ENCODE data around the gene CCDC138. TPM values are rescaled to one million over a fixed set of nuclear protein-coding genes. Genes with fewer than 3 reads are reported as not detected.

The CCDC138 gene
- total RNA-seq, 1 experiment from 2014 or later = 10.1 TPM

GRCh38 chr2:108878276-108878675 is 91.7 kb downstream of the CCDC138 start:
- Histone ChIP-seq H3K27me3 (ENCODE audit: control insufficient read depth, insufficient read depth, low read length) (no peaks in the 10 kb centered on the region), H3K9me3 (ENCODE audit: control insufficient read depth, insufficient read depth, low read depth, low read length) (peaks cover 7% of the 10 kb centered on the region; the same call in 1 of the 2 replicates), H3K27ac (ENCODE audit: low read length) (no peak overlapping the region), H3K36me3 (ENCODE audit: control insufficient read depth, insufficient read depth, low read length) (no peaks in the 10 kb centered on the region; the same call in 1 of the 2 replicates), H3K4me1 (ENCODE audit: control insufficient read depth, insufficient read depth, low read length) (no peaks in the 10 kb centered on the region), H3K4me3 (ENCODE audit: low read depth in 2 of 2, low read length in 2 of 2) (no peak overlapping the region)
- ChIA-PET POLR2A (no interaction called here), CTCF (no interaction called here)
- no peak for DNase-seq (ENCODE audit: low read depth, low spot score)
- ATAC-seq = no peak
- TF ChIP-seq, protein P1, sequence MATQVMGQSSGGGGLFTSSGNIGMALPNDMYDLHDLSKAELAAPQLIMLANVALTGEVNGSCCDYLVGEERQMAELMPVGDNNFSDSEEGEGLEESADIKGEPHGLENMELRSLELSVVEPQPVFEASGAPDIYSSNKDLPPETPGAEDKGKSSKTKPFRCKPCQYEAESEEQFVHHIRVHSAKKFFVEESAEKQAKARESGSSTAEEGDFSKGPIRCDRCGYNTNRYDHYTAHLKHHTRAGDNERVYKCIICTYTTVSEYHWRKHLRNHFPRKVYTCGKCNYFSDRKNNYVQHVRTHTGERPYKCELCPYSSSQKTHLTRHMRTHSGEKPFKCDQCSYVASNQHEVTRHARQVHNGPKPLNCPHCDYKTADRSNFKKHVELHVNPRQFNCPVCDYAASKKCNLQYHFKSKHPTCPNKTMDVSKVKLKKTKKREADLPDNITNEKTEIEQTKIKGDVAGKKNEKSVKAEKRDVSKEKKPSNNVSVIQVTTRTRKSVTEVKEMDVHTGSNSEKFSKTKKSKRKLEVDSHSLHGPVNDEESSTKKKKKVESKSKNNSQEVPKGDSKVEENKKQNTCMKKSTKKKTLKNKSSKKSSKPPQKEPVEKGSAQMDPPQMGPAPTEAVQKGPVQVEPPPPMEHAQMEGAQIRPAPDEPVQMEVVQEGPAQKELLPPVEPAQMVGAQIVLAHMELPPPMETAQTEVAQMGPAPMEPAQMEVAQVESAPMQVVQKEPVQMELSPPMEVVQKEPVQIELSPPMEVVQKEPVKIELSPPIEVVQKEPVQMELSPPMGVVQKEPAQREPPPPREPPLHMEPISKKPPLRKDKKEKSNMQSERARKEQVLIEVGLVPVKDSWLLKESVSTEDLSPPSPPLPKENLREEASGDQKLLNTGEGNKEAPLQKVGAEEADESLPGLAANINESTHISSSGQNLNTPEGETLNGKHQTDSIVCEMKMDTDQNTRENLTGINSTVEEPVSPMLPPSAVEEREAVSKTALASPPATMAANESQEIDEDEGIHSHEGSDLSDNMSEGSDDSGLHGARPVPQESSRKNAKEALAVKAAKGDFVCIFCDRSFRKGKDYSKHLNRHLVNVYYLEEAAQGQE (IDR thresholded peaks at IDR 0.05; ENCODE audit: insufficient read depth in 1 of 2, low read depth in 2 of 2, low read length in 1 of 2) = no peak
- TF ChIP-seq POLR2AphosphoS5 (IDR thresholded peaks at IDR 0.05; ENCODE audit: low read depth, low read length) = no peak
- TF ChIP-seq SIN3A (IDR thresholded peaks at IDR 0.05; ENCODE audit: borderline replicate concordance, insufficient read depth, low read depth, low read length) = no peak
- no peak for TF ChIP-seq CTCF (IDR thresholded peaks at IDR 0.05)
- no peak for TF ChIP-seq TCF7L2 (IDR thresholded peaks at IDR 0.05; ENCODE audit: low read depth, low read length)
- intact Hi-C loops (cut with micrococcal nuclease; ENCODE audit: unreplicated experiment) = no loop called here
- BruUV-seq (replicated peaks) = no TSS peak
- in situ Hi-C loops (cut with HindIII; ENCODE audit: low pct_unique_long_range_greater_than_20kb, low sequenced_read_pairs) = no loop called here

- in situ Hi-C loops (cut with HindIII; ENCODE audit: low pct_unique_long_range_greater_than_20kb, low sequenced_read_pairs) (no loop called here), intact Hi-C loops (cut with micrococcal nuclease; ENCODE audit: unreplicated experiment) (no loop called here)
- POLR2A ChIA-PET = no interaction called here
- BruUV-seq (replicated peaks) = no TSS peak
- Histone ChIP-seq H3K4me1 (ENCODE audit: control insufficient read depth, insufficient read depth, low read length) (no peaks in the 10 kb centered on the region), H3K9me3 (ENCODE audit: control insufficient read depth, insufficient read depth, low read depth, low read length) (0 out of 2 replicates have a peak, but pooled peaks cover under 1% of the 10 kb centered on the region), H3K27ac (ENCODE audit: low read length) (no peak overlapping the region), H3K4me3 (ENCODE audit: low read depth in 2 of 2, low read length in 2 of 2) (no peak overlapping the region), H3K36me3 (ENCODE audit: control insufficient read depth, insufficient read depth, low read length) (no peaks in the 10 kb centered on the region), H3K27me3 (ENCODE audit: control insufficient read depth, insufficient read depth, low read length) (no peaks in the 10 kb centered on the region)
- TF ChIP-seq POLR2AphosphoS5 (IDR thresholded peaks at IDR 0.05; ENCODE audit: low read depth, low read length) (no peak), SIN3A (IDR thresholded peaks at IDR 0.05; ENCODE audit: borderline replicate concordance, insufficient read depth, low read depth, low read length) (no peak), TCF7L2 (IDR thresholded peaks at IDR 0.05; ENCODE audit: low read depth, low read length) (no peak)
- CTCF ChIA-PET = no interaction called here
- DNase-seq (ENCODE audit: low read depth, low spot score) (no peak), ATAC-seq (no peak)
These were observed 98.0 kb downstream of the CCDC138 start for GRCh38 chr2:108884619-108885018.

GRCh38 chr2:108889907-108890306 is 103.3 kb downstream of the CCDC138 start:
- no TSS peak for BruUV-seq (replicated peaks)
- H3K27me3 ChIP-seq (ENCODE audit: control insufficient read depth, insufficient read depth, low read length) = no peaks in the 10 kb centered on the region
- no peak for DNase-seq (ENCODE audit: low read depth, low spot score)
- no peaks in the 10 kb centered on the region for H3K4me1 ChIP-seq (ENCODE audit: control insufficient read depth, insufficient read depth, low read length)
- POLR2A ChIA-PET = no interaction called here
- H3K9me3 ChIP-seq (ENCODE audit: control insufficient read depth, insufficient read depth, low read depth, low read length) = 0 out of 2 replicates have a peak, but pooled peaks cover 5% of the 10 kb centered on the region
- no peak overlapping the region for H3K27ac ChIP-seq (ENCODE audit: low read length)
- in situ Hi-C loops (cut with HindIII; ENCODE audit: low pct_unique_long_range_greater_than_20kb, low sequenced_read_pairs) = no loop called here
- CTCF ChIA-PET = no interaction called here
- H3K4me3 ChIP-seq (ENCODE audit: low read depth in 2 of 2, low read length in 2 of 2) = no peak overlapping the region
- ATAC-seq = no peak
- intact Hi-C loops (cut with micrococcal nuclease; ENCODE audit: unreplicated experiment) = no loop called here
- no peaks in the 10 kb centered on the region for H3K36me3 ChIP-seq (ENCODE audit: control insufficient read depth, insufficient read depth, low read length)
- TF ChIP-seq SIN3A (IDR thresholded peaks at IDR 0.05; ENCODE audit: borderline replicate concordance, insufficient read depth, low read depth, low read length) (no peak), POLR2AphosphoS5 (IDR thresholded peaks at IDR 0.05; ENCODE audit: low read depth, low read length) (no peak), TCF7L2 (IDR thresholded peaks at IDR 0.05; ENCODE audit: low read depth, low read length) (no peak), CTCF (IDR thresholded peaks at IDR 0.05) (no peak)
- TF ChIP-seq, protein P1 (IDR thresholded peaks at IDR 0.05; ENCODE audit: insufficient read depth in 1 of 2, low read depth in 2 of 2, low read length in 1 of 2) = no peak
